Keratinocyte (primary cell): Measurements from ENCODE around the gene C2orf49.
"Not testable (repeated sequence)": the region's sequence is repeated elsewhere in the genome, so short reads cannot be mapped to it uniquely, and the experiment has no call there.

ENCODE experiments used
- EZH2 ChIP-seq: IDR thresholded peaks from one replicate; pipeline ENCODE4 v1.6.1; 2012; ENCODE audit warnings: inconsistent platforms, mild to moderate bottlenecking, low read length, moderate library complexity
- TF ChIP-seq, protein P1 (sequence below), 3 experiments: IDR thresholded peaks in 1 of 3; conservative IDR thresholded peaks in 1 of 3; optimal IDR thresholded peaks in 1 of 3; 2 replicates in 2 of 3; 3 replicates in 1 of 3; pipeline versions ENCODE3 to v1.5.1; 2011; ENCODE audit warnings: low read length in 3 of 3, mild to moderate bottlenecking in 3 of 3, moderate library complexity in 2 of 3, control low read depth in 1 of 3, inconsistent platforms in 1 of 3; ENCODE audit not compliant: insufficient read depth in 2 of 3; ENCODE audit errors: extremely low read depth in 1 of 3

DNA sequence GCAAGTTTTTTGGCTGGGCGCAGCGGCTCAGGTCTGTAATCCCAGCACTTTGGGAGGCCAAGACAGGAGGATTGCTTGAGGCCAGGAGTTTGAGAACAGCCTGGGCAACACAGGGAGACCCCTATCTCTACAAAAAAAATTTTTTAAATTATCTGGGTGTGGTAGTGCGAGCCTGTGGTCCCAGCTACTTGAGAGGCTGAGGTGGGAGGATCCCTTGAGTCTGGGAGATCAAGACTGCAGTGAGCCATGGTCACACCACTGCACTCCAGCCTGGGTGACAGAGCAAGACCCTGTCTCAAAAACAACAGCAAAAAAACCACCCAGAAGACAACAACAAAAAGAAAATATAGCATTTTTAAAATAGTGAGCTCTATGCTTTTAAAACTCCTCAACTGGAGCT lies 10.1 kb upstream of the C2orf49 start:
- TF ChIP-seq, protein P1, sequence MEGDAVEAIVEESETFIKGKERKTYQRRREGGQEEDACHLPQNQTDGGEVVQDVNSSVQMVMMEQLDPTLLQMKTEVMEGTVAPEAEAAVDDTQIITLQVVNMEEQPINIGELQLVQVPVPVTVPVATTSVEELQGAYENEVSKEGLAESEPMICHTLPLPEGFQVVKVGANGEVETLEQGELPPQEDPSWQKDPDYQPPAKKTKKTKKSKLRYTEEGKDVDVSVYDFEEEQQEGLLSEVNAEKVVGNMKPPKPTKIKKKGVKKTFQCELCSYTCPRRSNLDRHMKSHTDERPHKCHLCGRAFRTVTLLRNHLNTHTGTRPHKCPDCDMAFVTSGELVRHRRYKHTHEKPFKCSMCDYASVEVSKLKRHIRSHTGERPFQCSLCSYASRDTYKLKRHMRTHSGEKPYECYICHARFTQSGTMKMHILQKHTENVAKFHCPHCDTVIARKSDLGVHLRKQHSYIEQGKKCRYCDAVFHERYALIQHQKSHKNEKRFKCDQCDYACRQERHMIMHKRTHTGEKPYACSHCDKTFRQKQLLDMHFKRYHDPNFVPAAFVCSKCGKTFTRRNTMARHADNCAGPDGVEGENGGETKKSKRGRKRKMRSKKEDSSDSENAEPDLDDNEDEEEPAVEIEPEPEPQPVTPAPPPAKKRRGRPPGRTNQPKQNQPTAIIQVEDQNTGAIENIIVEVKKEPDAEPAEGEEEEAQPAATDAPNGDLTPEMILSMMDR (optimal IDR thresholded peaks at IDR 0.05 in 1 of 3, IDR thresholded peaks at IDR 0.05 in 1 of 3, conservative IDR thresholded peaks at IDR 0.05 in 1 of 3; ENCODE audit: extremely low read depth in 1 of 3, insufficient read depth in 2 of 3, low read length in 3 of 3), result not testable (repeated sequence)
- TF ChIP-seq EZH2, result not testable (repeated sequence)
